CD4-positive, alpha-beta T cell treated with Interleukin-4 for 4 hours (primary cell): Measurements from ENCODE around the gene OSBP2.

Experiments used
- DNase-seq: peaks from one replicate; pipeline ENCODE4 v3.0.0-alpha.2; 2020

The OSBP2 gene

GRCh38 chr22:30910358-30910757 lies 215.7 kb downstream of the OSBP2 start:
- DNase-seq: no peak

GRCh38 chr22:30918761-30919160 lies 224.1 kb downstream of the OSBP2 start:
- DNase-seq: no peak

GRCh38 chr22:30919973-30920372 lies 225.3 kb downstream of the OSBP2 start:
- no peak for DNase-seq

- peak; percentile 78 for DNase-seq
Measured at GRCh38 chr22:30920407-30920806, 225.7 kb downstream of the OSBP2 start.

- no peak for DNase-seq
Measured at GRCh38 chr22:30921108-30921507, 226.4 kb downstream of the OSBP2 start.

GRCh38 chr22:30922151-30922611 lies 227.5 kb downstream of the OSBP2 start:
- peak; percentile 87 for DNase-seq

- DNase-seq: no peak
Measured at GRCh38 chr22:30923168-30923900, 228.7 kb downstream of the OSBP2 start.

GRCh38 chr22:30925667-30926066 lies 231.0 kb downstream of the OSBP2 start:
- DNase-seq: no peak

GRCh38 chr22:30926706-30927105 lies 232.0 kb downstream of the OSBP2 start:
- no peak for DNase-seq

GRCh38 chr22:30927806-30928205 lies 233.1 kb downstream of the OSBP2 start:
- no peak for DNase-seq

GRCh38 chr22:30928401-30928800 lies 233.7 kb downstream of the OSBP2 start:
- DNase-seq: no peak

GRCh38 chr22:30930228-30930627 lies 235.6 kb downstream of the OSBP2 start:
- no peak for DNase-seq

- no peak for DNase-seq
Measured at GRCh38 chr22:30931541-30932300, 237.0 kb downstream of the OSBP2 start.

- DNase-seq: no peak
Measured at GRCh38 chr22:30932661-30933060, 238.0 kb downstream of the OSBP2 start.

- DNase-seq: no peak
Measured at GRCh38 chr22:30933457-30933856, 238.8 kb downstream of the OSBP2 start.

- no peak for DNase-seq
Measured at GRCh38 chr22:30934053-30934452, 239.4 kb downstream of the OSBP2 start.

- DNase-seq: peak; percentile 47
Measured at GRCh38 chr22:30940685-30941362, 246.2 kb downstream of the OSBP2 start.

GRCh38 chr22:30941363-30941740 lies 246.7 kb downstream of the OSBP2 start:
- peak; percentile 3 for DNase-seq

- DNase-seq: peak; percentile 67
Measured at GRCh38 chr22:30943368-30943767, 248.7 kb downstream of the OSBP2 start.

- DNase-seq: no peak
Measured at GRCh38 chr22:30944986-30945385, 250.3 kb downstream of the OSBP2 start.

GRCh38 chr22:30945653-30946052 lies 251.0 kb downstream of the OSBP2 start:
- DNase-seq: no peak

- no peak for DNase-seq
Measured at GRCh38 chr22:30946354-30946753, 251.7 kb downstream of the OSBP2 start.

- DNase-seq: no peak
Measured at GRCh38 chr22:30947173-30947815, 252.6 kb downstream of the OSBP2 start.
